Testis (tissue), 3 donors: ENCODE measurements around the gene SCRN1. TPM values are rescaled to one million over a fixed set of nuclear protein-coding genes. Genes with fewer than 3 reads are reported as not detected.
A peak's percentile ranks its signal among the peaks of the same experiment; 100 is the strongest.

Experiments
- DNase-seq: peaks from one replicate; pipeline ENCODE4 v3.0.0-alpha.2; 2019
- H3K27ac ChIP-seq, 2 donors: fragments of 200-600 bp; sonication (generic); one replicate each; pipeline ENCODE4 v1.5.1; 2019
- H3K27me3 ChIP-seq: fragments of 200-600 bp; sonication (generic); one replicate; pipeline ENCODE4 v1.5.1; 2019
- H3K36me3 ChIP-seq: fragments of 200-600 bp; sonication (generic); one replicate; pipeline ENCODE4 v1.5.1; 2017; ENCODE audit warnings: low read depth; ENCODE audit errors: missing control alignments
- H3K4me1 ChIP-seq: fragments of 200-600 bp; sonication (generic); one replicate; pipeline ENCODE4 v1.5.1; 2019
- H3K4me3 ChIP-seq, 2 donors: fragments of 200-600 bp; sonication (generic); one replicate each; pipeline ENCODE4 v1.5.1; 2017 to 2019
- H3K9me3 ChIP-seq: fragments of 200-600 bp; sonication (generic); one replicate; pipeline ENCODE4 v1.5.1; 2017
- POLR2A ChIP-seq: fragments of 450-650 bp; IDR thresholded peaks from one replicate; pipeline ENCODE4 v1.6.1; 2017; ENCODE audit warnings: antibody characterized with exemption, mild to moderate bottlenecking, moderate library complexity
- WGBS, 2 donors: methylation state at CpG; one replicate each; pipeline ENCODE4 v1.1.5; 2018; 5-methylcytosine and 5-hydroxymethylcytosine counted together
- intact Hi-C: fragments of 100-400 bp; cut with DNase I; formaldehyde crosslinking; loops from one replicate; pipeline ENCODE4 v1.15.1; 2023; ENCODE audit warnings: low total_unique reads
- polyA plus RNA-seq: library from polyadenylated mRNA; stranded (reverse); fragments of 350-450 nt; fragmentation: Illumina TruSeq; extraction: RNeasy Lipid Tissue Mini Kit (QIAGEN cat#74804); gene quantifications from one replicate; pipeline ENCODE4 v1.2.3, GENCODE V29; 2014; ENCODE audit warnings: low read depth, low replicate concordance; ENCODE audit not compliant: insufficient read depth
- total RNA-seq, 2 donors: library from RNA; depleted of rRNA; stranded (reverse); fragments of >200 nt; gene quantifications; one replicate each; pipeline ENCODE4 v1.2.3, GENCODE V29; 2016
- TF ChIP-seq, protein P1 (sequence below), 3 experiments: fragments of 450-650 bp in 2 of 3; fragments of 200-600 bp in 1 of 3; sonication (generic) in 1 of 3; IDR thresholded peaks; one replicate each; pipeline ENCODE4 v1.5.1; 2016 to 2019; ENCODE audit warnings: antibody characterized with exemption in 3 of 3, mild to moderate bottlenecking in 2 of 3, moderate library complexity in 1 of 3

Gene SCRN1
- total and polyA plus RNA-seq, 3 donors from 2014 or later, result 56.8 to 107 (median 78.0) TPM

DNA sequence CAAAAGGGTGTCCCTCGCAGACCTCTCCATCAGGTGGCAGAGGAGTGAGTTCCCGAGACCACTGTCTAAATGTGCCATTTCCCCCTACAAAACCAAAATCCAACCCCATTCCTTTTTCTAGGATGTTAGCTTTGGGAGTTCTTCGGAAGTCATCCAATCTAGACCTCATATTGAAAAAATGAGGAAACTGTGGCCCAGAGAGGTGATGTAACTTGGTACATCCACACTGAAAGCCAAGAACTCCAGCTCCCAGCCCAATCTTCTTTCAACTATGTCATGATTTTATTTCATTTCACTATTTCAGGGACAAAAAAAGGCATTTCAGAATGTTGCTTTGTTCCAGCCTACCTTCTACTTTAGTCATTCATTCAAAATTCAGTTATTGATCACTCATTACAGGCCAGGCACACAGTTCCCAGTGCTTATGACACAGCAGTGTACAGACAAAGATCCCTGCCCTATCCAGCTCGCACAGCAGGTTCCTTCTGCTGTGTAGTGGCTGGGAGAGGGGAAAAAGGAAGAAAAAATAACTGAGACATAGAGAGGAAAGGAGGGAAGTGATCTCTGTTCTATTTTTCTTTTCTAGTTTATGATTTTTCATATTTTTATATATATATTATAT, 35.8 kb downstream of the SCRN1 start:
- Histone ChIP-seq H3K4me1 (no peaks in the 10 kb centered on the region), H3K27me3 (no peaks in the 10 kb centered on the region), H3K27ac (no peak overlapping the region), H3K36me3 (no peaks in the 10 kb centered on the region), H3K9me3 (no peaks in the 10 kb centered on the region), H3K4me3 (no peak overlapping the region)
- DNase-seq, result no peak
- intact Hi-C loops, result no loop called here
- WGBS, 2 donors, result 79 to 89% methylated on average over 4 of the region's 4 CpGs
- TF ChIP-seq, protein P1, sequence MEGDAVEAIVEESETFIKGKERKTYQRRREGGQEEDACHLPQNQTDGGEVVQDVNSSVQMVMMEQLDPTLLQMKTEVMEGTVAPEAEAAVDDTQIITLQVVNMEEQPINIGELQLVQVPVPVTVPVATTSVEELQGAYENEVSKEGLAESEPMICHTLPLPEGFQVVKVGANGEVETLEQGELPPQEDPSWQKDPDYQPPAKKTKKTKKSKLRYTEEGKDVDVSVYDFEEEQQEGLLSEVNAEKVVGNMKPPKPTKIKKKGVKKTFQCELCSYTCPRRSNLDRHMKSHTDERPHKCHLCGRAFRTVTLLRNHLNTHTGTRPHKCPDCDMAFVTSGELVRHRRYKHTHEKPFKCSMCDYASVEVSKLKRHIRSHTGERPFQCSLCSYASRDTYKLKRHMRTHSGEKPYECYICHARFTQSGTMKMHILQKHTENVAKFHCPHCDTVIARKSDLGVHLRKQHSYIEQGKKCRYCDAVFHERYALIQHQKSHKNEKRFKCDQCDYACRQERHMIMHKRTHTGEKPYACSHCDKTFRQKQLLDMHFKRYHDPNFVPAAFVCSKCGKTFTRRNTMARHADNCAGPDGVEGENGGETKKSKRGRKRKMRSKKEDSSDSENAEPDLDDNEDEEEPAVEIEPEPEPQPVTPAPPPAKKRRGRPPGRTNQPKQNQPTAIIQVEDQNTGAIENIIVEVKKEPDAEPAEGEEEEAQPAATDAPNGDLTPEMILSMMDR (IDR thresholded peaks at IDR 0.05), result no peak
- no peak for TF ChIP-seq POLR2A

DNA sequence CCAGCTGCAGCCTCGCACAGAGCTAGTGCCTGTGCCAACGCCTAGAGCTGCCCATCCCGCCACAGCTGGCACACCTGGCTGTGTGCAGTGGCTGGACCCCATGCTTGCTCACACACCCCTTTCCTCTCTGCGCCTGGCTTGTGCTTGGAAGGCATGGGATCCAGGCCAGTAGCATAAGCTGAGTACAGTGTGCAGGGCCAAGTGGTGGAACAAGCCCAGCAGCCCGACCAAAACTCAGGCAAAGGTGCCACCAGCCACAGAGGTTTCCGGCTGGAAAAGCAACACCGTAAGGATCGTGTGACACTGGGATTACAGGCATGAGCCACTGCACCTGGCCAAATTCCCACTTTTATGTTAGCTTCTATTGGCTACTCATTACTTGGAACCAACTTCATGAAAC, 38.4 kb downstream of the SCRN1 start:
- intact Hi-C loops, result no loop called here
- no peaks in the 10 kb centered on the region for H3K27me3 ChIP-seq
- H3K9me3 ChIP-seq, result no peaks in the 10 kb centered on the region
- no peak for DNase-seq
- WGBS, 2 donors, result 93 to 99% methylated on average over 3 to 8 of the region's 8 CpGs
- H3K36me3 ChIP-seq, result no peaks in the 10 kb centered on the region
- no peak overlapping the region for H3K27ac ChIP-seq
- no peak for TF ChIP-seq POLR2A
- TF ChIP-seq, protein P1 (IDR thresholded peaks at IDR 0.05), result no peak
- H3K4me1 ChIP-seq, result no peaks in the 10 kb centered on the region
- H3K4me3 ChIP-seq, result no peak overlapping the region

DNA sequence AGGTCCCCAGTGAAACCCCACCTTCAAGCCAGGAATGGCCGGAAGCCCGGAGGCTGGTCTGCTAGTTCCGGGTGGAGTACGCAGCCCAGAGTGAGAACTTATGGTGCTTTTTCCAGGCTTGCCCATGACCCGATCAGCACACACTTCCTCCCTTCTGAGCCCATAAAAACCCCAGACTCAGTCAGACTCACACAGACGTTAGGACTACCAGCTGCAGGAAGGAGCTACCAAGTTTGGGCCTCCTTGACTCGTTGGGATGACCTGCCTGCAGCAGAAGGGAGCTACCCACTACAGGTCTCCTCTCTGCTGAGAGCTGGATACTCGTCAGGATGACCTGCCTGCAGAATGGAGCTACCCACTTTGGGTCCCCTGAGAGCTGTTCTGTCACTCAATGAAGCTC, 39.1 kb downstream of the SCRN1 start:
- H3K36me3 ChIP-seq, result no peaks in the 10 kb centered on the region

DNA sequence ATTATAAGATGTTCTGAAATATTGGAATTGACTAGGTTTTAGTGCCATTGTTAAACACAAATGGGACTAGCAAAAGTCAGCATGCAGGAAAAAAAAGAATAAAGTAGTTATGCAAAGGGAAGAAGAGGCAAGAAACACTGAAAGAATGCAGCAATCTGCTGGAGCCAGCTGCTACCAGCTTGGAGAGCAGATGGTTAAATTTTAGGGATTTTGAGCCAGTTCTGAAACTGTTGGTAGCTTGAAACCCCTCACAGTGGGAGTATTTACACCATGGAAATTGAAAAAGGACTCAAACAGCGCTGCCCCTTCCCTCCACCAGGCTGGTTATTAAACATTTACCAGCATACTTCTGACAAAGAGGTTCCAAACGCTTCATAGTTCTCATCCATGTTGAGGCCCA, 41.0 kb downstream of the SCRN1 start:
- 74 to 92% methylated on average over 2 of the region's 2 CpGs for WGBS, 2 donors
- no peak for DNase-seq
- Histone ChIP-seq H3K27me3 (no peaks in the 10 kb centered on the region), H3K9me3 (no peaks in the 10 kb centered on the region), H3K4me3 (no peak overlapping the region), H3K4me1 (no peaks in the 10 kb centered on the region), H3K27ac (no peak overlapping the region), H3K36me3 (no peaks in the 10 kb centered on the region)
- TF ChIP-seq, protein P1 (IDR thresholded peaks at IDR 0.05), result no peak
- TF ChIP-seq POLR2A, result no peak
- intact Hi-C loops, result no loop called here

More for the DNA sequence above, 39.1 kb downstream of the SCRN1 start:
- no peak for DNase-seq
- no peak for TF ChIP-seq POLR2A
- 96 to 100% methylated on average over 8 of the region's 8 CpGs for WGBS, 2 donors
- H3K27ac ChIP-seq, result no peak overlapping the region
- intact Hi-C loops, result no loop called here
- no peaks in the 10 kb centered on the region for H3K9me3 ChIP-seq
- no peak overlapping the region for H3K4me3 ChIP-seq
- H3K27me3 ChIP-seq, result no peaks in the 10 kb centered on the region
- H3K4me1 ChIP-seq, result no peaks in the 10 kb centered on the region

DNA sequence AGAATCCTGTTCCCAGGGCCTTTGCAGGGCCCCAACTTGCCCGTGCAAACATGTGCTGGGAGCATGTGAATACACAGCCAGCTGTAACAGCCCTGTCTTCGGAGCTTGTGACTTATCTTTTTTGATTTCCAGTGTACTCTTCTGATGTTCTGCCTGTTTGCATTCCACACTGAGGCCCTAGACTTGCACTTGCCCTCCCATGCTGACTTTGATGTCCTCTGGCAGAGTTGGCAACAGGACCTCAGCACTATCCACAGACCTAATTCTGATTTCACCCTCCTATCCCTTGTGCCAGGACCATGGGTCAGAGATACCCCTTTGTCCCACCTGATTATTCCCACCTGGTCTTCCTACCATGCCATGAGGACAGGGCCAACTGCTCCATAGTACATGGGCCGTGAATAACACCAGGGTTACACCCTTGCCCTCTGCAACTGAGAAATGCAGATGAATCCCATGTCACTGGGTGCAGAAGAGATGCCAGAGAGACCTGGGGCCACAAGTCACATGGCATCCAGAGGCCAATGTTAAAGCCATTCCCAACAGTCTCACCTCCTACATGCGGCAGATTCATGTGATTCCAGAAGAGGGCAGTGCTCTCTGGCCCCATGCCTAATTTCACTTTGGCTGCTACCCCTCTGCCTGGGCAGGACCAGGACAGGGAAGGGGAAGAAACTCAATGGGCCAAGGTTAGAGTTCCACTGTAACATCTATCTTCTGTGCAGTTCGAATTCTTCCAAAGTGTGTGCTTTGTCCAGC, 43.0 kb downstream of the SCRN1 start:
- Histone ChIP-seq H3K27ac (no peak overlapping the region), H3K36me3 (no peaks in the 10 kb centered on the region), H3K27me3 (no peaks in the 10 kb centered on the region), H3K4me3 (no peak overlapping the region), H3K4me1 (no peaks in the 10 kb centered on the region), H3K9me3 (no peaks in the 10 kb centered on the region)
- TF ChIP-seq, protein P1 (IDR thresholded peaks at IDR 0.05), result peak in 2 of 3 experiments; percentile 3 to 23
- TF ChIP-seq POLR2A, result no peak
- intact Hi-C loops, result no loop called here
- 68 to 75% methylated on average over 3 to 5 of the region's 5 CpGs for WGBS, 2 donors
- peak; percentile 36 for DNase-seq
